COR-L47 (cell line): ENCODE results near the gene CACNA1B.

ENCODE experiments used
- DNase-seq: peaks from one replicate; lab custom pipeline; 2025; lab: John Stamatoyannopoulos, UW

Gene CACNA1B

GRCh38 chr9:138040446-138041430 lies 163.2 kb downstream of the CACNA1B start:
- DNase-seq = no peak

GRCh38 chr9:138042146-138042545 lies 164.6 kb downstream of the CACNA1B start:
- DNase-seq = no peak

DNA sequence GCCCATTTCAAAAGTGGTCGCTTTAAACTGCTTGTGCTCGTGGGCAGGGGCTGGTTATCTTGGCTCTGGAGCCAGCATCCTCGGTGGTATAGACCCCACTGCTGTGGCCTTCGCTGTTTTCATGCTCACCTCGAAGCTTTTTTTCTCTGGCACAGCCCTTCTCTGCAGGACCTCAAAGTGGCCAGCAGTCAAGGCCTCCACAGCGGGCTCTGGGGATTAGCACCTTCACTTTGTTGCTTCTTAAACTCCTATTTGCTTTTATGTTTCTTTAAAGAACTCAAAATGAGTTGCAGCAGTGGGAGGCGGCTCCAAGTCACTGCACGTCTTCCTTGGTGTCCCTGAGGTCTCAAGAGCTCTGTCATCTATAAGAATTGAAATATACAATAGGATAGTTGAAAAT lies 165.1 kb downstream of the CACNA1B start:
- no peak for DNase-seq

DNA sequence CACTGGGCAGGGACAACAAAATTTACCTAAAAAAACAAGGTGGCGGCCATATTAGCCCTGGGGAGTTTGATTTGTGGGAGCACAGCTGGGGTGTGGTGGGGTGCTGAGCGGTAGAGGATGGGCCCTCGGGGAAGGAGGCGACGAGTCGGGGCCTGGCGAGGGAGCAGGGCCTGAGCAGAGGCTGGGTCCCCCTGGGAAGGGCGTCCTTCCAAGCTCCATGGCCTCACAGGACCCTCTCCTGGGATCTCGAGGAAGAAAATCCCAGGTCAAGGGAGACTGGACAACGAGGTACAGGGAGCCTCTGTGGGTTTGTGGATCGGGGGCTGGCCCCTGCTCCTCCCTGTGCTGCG lies 165.5 kb downstream of the CACNA1B start:
- DNase-seq = no peak

- DNase-seq = no peak
Observed at GRCh38 chr9:138043411-138044345, 166.1 kb downstream of the CACNA1B start.

DNA sequence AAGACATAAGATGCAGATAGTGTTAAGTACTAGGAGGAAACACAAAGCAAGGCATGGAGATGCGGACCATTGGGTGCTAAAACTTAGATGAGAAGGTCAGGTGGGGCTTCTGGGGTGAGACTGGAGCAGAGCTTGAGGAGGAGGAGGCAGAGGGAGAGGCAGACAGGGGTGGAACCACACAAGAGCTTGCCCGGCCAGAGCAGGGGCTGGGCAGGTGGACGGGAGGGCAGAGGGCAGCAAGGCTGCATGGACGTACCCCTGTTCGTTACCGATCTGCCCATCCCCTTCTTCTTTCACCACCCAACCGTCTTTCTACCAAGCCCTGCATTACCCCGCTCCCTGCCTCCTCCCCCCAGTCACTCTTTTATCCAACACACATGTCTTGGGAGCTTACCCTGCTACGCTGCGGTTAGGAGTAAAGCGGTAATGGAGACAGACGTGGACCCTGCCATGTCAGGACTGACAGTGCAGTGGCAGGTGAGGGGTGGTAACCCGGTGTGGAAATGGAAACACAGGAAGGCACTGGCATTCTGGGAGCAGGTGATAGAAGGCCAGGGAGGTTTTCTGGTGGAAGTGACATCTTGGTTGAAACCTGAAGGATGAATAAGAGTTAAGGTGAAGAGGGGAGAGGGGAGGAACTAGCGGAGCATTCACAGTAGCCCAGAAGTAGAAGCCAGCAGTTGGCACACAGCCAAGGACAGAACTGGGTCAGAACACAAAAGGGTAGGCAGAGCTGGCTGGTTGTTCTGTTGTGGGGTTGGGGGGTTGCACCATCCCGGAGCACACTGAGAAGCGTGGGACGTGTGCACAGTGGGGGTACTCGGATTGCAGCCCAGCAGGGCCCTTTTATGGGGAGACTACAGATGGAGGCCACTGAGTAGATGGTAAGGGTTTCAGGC lies 167.2 kb downstream of the CACNA1B start:
- DNase-seq = no peak

DNA sequence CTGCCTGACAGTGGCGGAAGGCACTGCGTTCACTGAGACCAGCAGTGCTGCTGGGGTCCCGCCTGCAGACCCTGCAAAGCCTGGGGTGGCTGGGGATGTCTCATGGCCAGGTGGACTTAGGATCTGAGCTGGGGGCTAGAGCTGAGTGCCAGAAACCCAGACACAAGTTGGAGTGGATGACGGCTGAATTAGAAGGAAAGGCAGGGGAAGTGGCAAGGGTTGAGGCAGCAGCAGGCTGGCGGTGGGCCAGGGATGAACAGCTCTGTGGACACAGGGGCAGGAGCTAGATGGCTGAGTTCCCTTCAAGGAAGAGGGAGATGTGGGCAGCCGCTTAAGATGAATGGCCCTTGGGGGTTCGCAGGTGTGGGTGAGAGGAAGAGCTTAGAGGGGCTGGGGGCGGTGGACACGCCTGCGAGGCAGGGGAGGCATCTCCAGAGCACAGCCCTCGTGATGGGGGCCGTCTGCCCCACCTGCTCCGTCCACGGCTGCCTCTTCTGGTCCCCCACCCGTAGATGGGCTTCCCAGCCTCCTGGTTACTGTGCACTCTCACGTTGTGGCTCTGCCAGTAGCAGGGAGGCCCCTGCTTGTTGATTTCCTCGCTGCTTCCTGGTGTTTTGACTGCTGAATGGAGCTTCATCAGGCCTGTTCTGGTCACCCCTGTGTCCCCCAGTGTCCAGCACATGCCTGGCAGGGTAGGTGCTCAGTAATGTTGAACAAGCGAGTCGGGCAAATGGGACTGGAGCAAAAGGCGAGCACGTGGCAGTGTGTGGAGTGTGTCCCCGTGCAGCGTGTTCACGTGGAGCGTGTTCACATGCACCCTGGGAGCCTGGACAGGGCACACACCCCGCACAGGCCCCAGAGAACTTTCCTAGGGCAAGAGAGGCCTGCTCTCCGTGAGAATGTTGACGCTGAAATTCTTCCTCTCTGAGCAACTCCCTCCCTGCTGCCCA lies 168.2 kb downstream of the CACNA1B start:
- DNase-seq = no peak

DNA sequence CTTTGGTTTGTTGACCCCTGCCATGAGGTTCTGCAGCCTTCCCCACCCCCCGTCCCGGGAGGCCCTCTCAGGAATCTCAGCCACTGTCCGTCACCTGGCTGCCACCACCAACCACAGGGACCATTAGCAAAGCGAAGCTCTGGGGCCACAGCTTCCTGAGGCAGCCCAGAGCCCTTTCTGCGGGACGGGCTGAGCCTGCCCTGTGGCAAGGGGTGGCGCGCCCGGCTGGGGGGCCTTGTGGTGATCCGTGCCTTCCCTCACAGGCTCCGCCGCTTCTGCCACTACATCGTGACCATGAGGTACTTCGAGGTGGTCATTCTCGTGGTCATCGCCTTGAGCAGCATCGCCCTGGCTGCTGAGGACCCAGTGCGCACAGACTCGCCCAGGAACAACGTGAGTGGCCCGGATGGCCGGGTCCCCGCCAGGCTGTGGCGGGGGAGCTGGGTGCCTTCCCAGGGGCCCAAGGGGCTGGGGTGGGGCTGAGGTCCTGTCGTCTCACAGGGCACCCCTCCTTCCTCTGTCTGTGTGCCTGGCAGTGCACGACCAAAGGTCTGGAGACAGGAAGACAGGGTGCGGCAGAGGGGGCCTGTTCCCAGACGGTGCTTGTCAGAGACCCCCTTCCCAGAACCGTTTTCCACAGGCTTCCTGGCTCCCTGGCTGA lies 169.2 kb downstream of the CACNA1B start:
- DNase-seq = no peak

DNA sequence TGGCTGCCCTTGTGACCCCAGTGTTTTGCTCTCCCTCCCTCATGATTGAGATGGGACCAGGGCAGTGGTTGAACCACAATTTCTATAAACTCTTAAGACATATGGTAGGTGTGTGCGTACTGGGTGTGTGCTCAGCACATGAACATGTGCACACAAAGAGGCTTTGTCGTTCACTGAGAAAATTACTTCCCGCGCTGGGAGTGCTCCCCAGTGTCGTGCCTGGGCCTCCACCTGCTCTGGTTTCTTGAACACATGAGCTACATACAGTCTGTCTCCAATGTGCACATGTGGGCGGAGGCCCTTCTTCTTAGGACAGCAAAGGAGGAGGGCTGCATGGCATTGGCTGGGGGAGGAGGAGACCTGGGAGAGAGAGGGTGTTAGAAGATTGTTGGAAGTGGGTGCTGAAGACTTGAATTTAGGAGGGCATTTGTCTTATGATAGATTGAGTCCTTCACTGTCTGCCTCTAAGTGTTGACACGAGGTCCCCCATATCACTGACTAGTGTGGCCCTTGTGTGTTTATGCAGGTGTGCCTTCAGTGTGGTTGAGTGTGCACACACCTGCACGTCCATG lies 170.0 kb downstream of the CACNA1B start:
- DNase-seq = no peak

- no peak for DNase-seq
Observed at GRCh38 chr9:138048184-138048583, 170.6 kb downstream of the CACNA1B start.

DNA sequence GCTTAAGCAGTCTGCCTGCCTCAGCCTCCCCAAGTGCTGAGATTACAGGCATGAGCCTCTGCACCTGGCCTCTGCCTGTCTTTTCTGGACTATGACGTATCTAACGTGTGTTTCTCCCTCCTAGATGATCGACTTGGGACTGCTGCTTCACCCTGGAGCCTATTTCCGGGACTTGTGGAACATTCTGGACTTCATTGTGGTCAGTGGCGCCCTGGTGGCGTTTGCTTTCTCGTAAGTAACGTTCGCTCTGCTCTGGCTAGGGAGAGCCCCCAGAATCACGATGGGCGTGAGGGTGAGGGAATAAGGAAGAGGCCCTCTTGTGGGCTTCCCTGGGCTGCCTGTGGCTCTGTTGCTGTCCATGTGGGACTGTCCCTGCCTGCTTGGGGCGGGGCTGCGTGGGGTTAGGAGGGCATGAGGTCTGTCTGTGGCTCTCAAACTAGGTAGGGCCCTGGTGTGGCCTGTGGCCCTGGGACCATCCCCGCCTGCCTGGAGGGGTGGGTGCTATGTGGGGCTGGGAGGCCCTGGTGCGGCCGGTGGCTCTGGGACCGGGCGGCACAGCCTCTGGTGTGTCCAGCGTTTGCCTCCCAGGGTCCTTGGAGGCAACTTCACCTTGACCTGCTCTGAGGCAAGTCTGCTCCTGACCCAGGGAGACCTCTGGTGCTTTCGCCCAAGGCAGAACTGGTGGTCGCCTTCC lies 171.7 kb downstream of the CACNA1B start:
- no peak for DNase-seq

DNA sequence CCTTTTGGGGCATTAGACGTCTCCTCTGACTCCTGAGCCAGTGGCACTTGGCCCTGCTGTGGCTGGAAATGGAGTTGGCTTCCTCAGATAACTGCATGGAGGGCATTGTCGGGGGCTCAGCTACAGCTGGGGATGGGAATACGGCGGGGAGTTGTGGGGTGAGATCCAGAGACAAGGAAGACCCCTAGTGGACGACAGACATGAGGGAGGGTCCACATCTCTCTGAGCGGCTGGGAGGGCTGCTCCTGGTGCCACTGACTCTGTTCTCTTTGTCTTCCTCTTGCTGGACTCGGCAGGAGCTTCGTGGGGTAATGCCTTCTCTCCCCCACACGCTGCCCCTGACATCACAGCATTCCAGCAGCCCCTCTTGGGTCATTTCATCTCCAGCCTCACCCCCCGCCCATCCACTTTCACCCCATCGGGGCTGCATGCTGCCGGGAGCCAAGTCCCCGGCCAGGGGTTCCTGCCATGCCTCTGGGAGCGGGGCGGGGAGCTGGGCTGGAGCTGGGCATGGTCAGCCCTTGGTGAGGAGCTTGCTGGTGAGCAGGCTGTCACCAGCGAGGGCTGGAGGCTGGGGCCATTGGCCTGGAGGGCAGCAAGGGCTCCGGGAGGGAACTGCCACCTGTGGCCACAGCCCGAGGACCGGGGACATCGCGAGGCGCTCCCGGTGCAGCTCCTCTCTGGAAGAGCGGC lies 172.3 kb downstream of the CACNA1B start:
- DNase-seq = no peak

DNA sequence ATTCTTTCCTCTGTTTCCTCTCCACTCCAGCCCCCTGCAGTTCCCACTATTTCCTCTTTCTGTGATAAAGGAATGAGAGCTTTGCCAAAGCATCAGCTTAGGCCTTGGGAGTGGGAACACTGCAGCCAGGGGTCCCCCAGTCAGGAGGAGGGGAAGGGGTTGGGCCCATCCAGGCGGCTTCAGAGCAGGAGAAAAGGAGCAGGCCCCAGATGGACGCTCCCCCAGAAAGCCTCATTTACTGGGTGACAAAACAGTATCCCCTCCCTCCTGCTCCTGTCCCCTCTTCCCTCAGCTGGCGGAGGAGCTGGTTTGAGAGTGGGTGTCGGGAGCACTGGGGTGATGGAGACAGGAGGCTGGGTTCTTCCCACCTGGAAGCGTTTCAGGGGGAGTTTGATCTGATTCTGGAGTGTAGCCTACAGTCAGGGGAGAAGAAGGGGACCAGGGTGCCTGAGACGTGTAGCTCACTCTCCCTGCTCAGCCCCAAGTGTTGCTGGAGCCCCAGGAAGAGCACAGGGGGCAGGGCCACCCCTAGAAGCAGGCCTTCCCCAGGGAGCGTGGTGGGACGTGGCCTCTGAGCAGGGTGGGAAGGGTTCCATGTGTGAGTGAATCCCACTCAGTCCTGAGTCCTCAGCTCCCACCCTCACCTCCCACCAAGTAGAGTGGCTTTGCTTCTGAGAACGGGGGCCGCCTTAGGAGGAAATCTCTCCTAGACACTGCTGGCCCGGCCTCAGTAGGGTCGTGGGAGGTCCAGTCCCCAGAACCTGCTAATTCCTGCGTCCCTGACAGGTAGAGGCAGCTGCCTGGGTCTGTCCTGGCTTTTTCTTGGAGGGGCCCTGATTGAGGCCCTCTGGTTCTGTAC lies 173.1 kb downstream of the CACNA1B start:
- DNase-seq = no peak

DNA sequence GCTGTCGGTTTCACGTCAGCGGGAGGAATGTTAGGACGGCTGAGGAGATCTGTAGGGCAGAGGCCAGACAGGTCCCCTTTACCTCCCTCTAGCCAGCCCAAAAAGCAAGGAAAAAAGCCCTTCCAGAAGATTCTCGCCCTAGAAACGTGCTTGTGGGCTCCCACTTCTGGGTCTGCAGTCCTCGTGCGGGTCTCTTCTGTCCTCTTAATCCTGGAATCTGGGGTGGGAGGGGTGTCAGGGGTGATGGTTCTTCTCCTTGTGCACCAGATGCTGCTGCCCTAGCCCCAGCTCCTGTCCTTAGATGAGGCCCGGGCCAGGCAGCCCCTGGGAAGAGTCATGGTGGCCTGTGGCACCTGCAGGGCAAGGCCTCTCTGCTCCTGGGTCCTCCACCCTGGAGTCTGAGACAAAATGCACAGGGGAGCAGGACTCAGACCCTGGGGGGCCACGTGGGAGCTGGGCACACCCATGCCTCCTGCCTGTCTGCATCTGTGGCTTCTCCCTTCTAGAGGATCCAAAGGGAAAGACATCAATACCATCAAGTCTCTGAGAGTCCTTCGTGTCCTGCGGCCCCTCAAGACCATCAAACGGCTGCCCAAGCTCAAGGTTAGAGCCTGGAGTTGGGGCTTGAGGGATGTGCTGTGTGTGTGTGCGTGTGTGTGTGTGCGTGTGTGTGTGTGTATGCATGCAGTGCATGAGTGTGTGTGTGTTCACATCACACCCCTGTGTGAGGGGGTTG lies 174.2 kb downstream of the CACNA1B start:
- no peak for DNase-seq

- DNase-seq = no peak
Observed at GRCh38 chr9:138052322-138052615, 174.7 kb downstream of the CACNA1B start.

DNA sequence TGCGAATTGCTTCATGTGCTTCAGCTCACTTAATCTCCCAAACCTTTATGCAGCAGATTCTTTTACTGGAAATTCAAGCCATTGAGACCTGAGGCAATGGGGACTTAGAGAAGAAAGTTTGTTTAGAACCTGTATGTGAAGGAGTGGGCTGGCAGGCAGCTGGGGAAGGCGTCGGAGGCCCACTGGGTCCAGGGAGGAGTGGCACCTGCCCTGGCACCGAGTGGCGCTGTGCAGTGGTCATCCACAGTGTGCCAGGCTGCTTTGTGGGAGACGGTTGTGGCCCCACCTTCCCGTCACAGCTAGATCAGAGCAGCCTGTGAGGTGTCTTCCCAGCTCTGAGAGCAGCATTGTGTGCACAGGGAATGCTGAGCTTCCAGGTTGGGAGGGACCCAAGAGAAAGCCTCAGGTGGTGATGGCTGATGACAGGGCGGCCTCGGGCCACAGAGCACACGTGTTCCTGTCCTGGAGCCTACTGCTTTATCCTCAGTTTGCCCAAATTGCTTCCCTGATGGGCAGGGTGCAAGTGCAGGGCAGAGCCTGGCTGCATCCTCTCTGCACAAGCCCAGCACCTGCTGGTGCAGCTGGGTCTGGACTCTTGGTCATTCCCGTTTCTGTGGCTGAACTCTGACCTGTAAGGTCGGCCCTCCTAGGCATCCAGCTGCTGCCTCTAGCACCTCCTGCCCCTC lies 175.2 kb downstream of the CACNA1B start:
- DNase-seq = no peak
